HTR-8/SVneo (cell line): ENCODE results near the gene TLCD5.

Experiments
- DNase-seq: peaks from one replicate; pipeline ENCODE4 v3.0.0; 2011; ENCODE audit warnings: low spot score, mixed read lengths; ENCODE audit not compliant: insufficient read length
- FAIRE-seq: peaks from 2 replicates; lab custom pipeline; 2011; peaks lifted over from hg19 to GRCh38; lab: Jason Lieb, UNC

TLCD5 gene

DNA sequence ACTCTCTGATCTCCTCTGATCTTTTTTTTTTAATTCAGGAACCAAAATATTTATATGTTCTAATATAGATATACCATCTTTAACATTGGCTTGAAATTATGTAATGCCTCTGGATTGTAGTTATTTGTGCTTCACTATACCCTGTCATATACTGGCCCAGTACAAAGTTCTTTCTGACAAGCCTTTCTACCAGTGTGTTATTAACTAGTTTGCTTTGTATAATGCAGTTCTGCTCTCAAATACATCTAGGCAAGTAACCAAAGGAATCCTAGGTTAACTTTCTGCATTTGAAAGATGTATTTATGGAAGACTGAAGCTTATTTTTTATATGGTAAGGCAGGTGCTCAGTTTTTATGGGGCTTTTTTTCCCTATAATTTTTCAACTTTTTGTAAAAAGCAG lies 47.2 kb downstream of the TLCD5 start:
- no peak for FAIRE-seq

DNA sequence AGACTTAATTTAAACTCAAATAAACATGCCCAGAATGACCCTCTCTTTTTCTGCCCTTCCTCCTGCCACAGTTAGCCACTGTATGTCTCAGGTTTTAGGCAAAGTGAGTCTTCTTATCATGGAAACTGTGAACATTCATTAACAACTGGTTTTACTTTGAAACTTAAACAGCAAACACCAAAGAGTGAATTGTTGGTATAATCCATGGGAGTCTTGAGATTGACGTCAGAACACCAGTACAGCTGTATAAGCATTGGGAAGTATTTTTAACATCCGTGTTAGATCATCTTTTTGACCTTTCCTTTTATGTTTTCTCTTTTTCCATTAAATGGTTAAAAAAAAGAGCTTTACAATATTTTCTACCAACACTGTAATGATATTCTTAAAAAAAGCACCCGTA lies 50.0 kb downstream of the TLCD5 start:
- DNase-seq (no peak), FAIRE-seq (no peak)

More for the DNA sequence above, 47.2 kb downstream of the TLCD5 start:
- DNase-seq = no peak

DNA sequence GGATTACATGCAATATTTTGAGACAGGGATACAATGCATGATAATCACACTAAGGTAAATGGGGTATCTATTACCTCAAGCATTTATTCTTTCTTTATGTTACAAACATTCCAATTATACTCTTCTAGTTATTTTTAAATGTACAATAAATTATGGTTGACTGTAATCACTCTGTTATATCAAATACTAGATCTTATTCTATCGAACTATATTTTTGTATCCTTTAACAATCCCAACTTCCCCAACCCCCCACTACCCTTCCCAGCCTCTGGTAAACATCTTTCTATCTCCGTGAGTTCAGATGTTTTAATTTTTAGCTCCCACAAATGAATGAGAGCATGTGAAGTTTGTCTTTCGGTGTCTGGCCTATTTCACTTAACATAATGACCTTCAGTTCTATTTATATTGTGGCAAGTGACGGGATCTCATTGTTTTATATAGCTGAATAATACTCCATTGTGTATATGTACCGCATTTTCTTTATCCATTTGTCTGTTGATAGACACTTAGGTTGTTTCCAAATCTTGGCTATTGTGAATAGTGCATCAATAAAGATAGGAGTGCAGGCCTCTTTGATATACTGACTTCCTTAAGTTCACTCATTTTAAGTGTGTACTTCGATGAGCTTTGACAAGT lies 51.6 kb downstream of the TLCD5 start:
- FAIRE-seq = peak; percentile 16
- no peak for DNase-seq

DNA sequence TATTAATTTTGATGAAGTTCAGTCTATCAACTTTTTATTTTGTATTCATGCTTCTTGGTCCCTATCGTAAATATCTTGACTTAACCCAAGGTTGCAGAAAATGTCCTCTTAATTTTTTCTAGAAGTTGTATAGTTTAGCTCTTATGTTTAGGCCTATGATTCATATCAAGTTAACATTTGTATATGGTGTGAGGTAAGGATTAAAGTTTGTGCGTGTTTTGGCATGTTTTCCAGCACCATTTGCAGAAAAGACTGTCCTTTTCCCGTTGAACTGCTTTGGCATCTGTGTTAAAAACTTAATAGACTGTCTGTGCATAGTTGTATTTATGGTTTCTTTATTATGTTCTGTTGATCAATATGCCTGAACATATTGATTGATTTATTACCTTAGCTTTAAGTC lies 53.4 kb downstream of the TLCD5 start:
- DNase-seq (no peak), FAIRE-seq (no peak)

DNA sequence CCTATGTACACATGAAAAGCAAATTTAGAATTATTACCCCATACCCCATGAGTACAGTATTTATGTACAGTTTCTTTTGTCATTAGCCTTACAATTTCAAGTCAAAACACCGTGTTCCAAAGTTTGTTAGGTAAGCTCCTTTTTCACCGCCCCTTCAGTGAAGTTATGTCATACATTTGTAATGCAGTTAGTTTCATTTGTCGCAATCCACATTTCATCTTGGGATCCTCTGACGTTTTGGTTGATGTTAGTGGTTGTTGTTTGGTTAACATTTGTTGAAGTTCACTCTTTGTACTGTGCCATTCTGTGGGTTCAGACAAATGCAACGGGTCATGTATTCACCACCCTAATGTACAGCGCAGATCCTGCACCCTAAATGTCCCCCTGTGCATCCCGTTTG lies 56.3 kb downstream of the TLCD5 start:
- peak; percentile 60 for FAIRE-seq
- DNase-seq = no peak
